Activated CD8-positive, alpha-beta T cell treated with anti-CD3 and anti-CD28 coated beads for 36 hours (primary cell): Measurements from ENCODE around the gene SORCS2. TPM values are rescaled to one million over a fixed set of nuclear protein-coding genes. Genes with fewer than 3 reads are reported as not detected.

Experiments used
- ATAC-seq: fragments of 200-7000 bp; cut with Tn5 transposase; one replicate; pipeline ENCODE4 v1.10.0; 2021; ENCODE audit warnings: mild to moderate bottlenecking, moderate library complexity
- CTCF ChIA-PET: fragments of 350-600 bp; sonication (Branson Sonifier 250); formaldehyde crosslinking; loops from one replicate; lab custom pipeline; 2021; ENCODE audit warnings: antibody characterized with exemption; lab: Charles Lee
- POLR2A ChIA-PET: fragments of 350-600 bp; sonication (Branson Sonifier 250); formaldehyde crosslinking; loops from one replicate; lab custom pipeline; 2021; ENCODE audit warnings: antibody characterized with exemption; lab: Charles Lee
- DNase-seq: peaks from one replicate; pipeline ENCODE4 v3.0.0-alpha.2; 2020
- H3K27ac Mint-ChIP-seq: one replicate; pipeline ENCODE4 v1.8.0; 2021; ENCODE audit warnings: mild to moderate bottlenecking, mixed read lengths
- H3K27me3 Mint-ChIP-seq: one replicate; pipeline ENCODE4 v1.8.0; 2021; ENCODE audit warnings: mixed read lengths
- H3K36me3 Mint-ChIP-seq: one replicate; pipeline ENCODE4 v1.8.0; 2021; ENCODE audit warnings: low read depth, mixed read lengths
- H3K4me1 Mint-ChIP-seq: one replicate; pipeline ENCODE4 v1.8.0; 2021; ENCODE audit warnings: low read depth, mixed read lengths
- H3K4me3 Mint-ChIP-seq: one replicate; pipeline ENCODE4 v1.8.0; 2021; ENCODE audit warnings: mild to moderate bottlenecking, moderate library complexity, mixed read lengths
- H3K9me3 Mint-ChIP-seq: one replicate; pipeline ENCODE4 v1.8.0; 2021; ENCODE audit warnings: mixed read lengths
- intact Hi-C: fragments of 100-400 bp; cut with micrococcal nuclease; formaldehyde crosslinking; loops from one replicate; pipeline ENCODE4 v1.10.0; 2022
- total RNA-seq, 2 experiments: library from RNA; stranded (reverse); gene quantifications; one replicate each; pipeline ENCODE4 v1.2.3, GENCODE V29; 2021
- TF ChIP-seq, protein P1 (sequence below): fragments of 200-600 bp; IDR thresholded peaks from one replicate; pipeline ENCODE4 v1.8.0; 2022; ENCODE audit warnings: antibody characterized with exemption, mild to moderate bottlenecking

SORCS2 gene
- total RNA-seq, 2 experiments from 2014 or later: 0.05 TPM; not detected in 1

DNA sequence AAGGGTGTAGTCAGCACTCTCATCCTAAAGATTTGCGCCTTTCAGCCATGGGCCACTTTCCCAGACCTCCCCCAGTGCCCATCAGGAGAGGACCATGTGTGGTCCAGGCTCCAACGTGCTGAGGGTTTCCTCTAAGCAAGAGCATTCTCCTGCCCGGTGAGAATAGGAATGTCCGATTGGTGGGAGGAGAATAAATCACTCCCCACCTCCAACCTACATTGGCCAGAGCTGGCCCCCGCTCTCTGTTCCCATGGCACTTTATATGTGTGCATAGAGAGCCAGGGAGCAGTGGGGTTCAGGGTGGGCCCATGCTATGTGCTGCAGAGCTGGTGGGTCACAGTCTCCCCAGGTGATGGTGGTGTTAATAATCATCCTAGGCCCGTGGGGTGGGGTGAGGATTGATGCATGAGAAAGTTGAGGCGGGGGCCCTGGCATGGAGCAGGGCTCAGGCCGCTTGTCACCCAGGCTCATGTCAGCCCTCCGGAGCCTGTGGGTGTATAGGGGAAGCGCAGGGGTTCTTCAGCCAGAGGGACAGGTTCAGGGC, 6.8 kb upstream of the SORCS2 start:
- H3K4me3 Mint-ChIP-seq: no peak overlapping the region
- TF ChIP-seq, protein P1, sequence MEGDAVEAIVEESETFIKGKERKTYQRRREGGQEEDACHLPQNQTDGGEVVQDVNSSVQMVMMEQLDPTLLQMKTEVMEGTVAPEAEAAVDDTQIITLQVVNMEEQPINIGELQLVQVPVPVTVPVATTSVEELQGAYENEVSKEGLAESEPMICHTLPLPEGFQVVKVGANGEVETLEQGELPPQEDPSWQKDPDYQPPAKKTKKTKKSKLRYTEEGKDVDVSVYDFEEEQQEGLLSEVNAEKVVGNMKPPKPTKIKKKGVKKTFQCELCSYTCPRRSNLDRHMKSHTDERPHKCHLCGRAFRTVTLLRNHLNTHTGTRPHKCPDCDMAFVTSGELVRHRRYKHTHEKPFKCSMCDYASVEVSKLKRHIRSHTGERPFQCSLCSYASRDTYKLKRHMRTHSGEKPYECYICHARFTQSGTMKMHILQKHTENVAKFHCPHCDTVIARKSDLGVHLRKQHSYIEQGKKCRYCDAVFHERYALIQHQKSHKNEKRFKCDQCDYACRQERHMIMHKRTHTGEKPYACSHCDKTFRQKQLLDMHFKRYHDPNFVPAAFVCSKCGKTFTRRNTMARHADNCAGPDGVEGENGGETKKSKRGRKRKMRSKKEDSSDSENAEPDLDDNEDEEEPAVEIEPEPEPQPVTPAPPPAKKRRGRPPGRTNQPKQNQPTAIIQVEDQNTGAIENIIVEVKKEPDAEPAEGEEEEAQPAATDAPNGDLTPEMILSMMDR: no peak
- ATAC-seq (no peak), DNase-seq (no peak)
- ChIA-PET POLR2A (no interaction called here), CTCF (interaction anchor here (0.7 kb wide), 1 partner anchor 9 kb away, joined by 3 read pairs; no protein-coding TSS in a partner anchor)
- peaks cover 2% of the 10 kb centered on the region for H3K9me3 Mint-ChIP-seq
- intact Hi-C loops: no loop called here
- H3K27ac Mint-ChIP-seq: no peak overlapping the region
- no peaks in the 10 kb centered on the region for H3K36me3 Mint-ChIP-seq
- peaks cover 8% of the 10 kb centered on the region for H3K4me1 Mint-ChIP-seq
- H3K27me3 Mint-ChIP-seq: peaks cover 16% of the 10 kb centered on the region

DNA sequence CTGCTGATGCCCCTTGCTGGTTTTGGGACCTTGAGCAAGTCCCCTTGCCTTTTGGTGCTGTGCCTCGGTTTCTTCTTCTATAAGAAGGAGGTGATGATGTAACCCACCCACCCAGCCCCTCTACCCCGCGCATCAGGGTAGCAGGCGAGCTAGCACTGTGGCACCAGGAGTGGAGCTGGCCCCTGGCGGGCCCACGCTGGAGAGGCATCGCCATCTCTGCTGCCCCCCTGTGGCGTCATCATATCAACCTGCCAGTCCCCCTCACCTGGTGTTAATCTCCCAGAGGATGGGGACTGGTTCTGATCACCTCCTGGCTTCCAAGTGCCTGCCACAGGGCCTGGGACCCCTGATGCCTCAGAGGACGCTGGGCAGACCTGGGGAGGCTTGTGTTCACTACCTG, 6.3 kb upstream of the SORCS2 start:
- no peak overlapping the region for H3K4me3 Mint-ChIP-seq
- TF ChIP-seq, protein P1: peak; percentile 40
- peaks cover 16% of the 10 kb centered on the region for H3K27me3 Mint-ChIP-seq
- intact Hi-C loops: no loop called here
- ChIA-PET CTCF (interaction anchor here (0.7 kb wide), 1 partner anchor 9 kb away, joined by 3 read pairs; no protein-coding TSS in a partner anchor), POLR2A (no interaction called here)
- ATAC-seq: no peak
- DNase-seq: peak; percentile 48
- H3K36me3 Mint-ChIP-seq: no peaks in the 10 kb centered on the region
- H3K9me3 Mint-ChIP-seq: no peaks in the 10 kb centered on the region
- H3K27ac Mint-ChIP-seq: no peak overlapping the region
- peaks cover 8% of the 10 kb centered on the region for H3K4me1 Mint-ChIP-seq

DNA sequence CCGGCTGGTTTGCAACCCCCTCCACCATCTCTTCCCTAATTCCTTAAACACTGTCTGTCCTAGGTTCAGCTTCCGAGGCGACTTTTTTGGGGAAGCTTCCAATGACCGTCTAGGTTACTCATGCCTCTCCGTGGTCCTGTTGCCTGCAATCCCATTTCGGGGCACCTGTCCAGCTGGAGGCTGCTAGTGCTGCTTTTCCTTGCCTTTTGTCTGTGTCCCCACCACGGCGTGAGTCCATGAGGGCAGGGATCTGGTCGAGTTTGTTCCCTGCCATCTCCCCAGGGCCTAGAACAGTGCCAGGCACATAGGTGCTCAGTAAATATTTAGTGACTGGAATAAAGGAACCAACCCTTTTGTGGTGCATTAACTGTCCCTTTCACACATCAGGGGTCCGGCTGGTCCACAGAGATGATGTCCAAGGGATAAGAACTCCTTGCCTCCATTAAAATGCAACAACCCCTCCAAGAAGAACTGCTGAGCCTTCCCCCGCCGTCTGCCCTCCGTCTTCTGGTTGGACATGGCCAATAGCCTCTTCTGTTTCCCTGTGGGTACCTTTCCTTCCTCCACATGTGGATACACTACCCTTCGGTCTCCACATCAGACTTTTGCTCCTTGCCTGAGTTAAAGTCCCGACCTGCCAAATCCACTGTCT, 5.7 kb upstream of the SORCS2 start:
- TF ChIP-seq, protein P1: no peak
- peaks cover 8% of the 10 kb centered on the region for H3K4me1 Mint-ChIP-seq
- CTCF ChIA-PET: no interaction called here
- no peak for DNase-seq
- H3K27me3 Mint-ChIP-seq: peaks cover 16% of the 10 kb centered on the region
- no peak overlapping the region for H3K27ac Mint-ChIP-seq
- POLR2A ChIA-PET: no interaction called here
- no peak overlapping the region for H3K4me3 Mint-ChIP-seq
- intact Hi-C loops: no loop called here
- no peaks in the 10 kb centered on the region for H3K9me3 Mint-ChIP-seq
- H3K36me3 Mint-ChIP-seq: no peaks in the 10 kb centered on the region
- ATAC-seq: no peak

DNA sequence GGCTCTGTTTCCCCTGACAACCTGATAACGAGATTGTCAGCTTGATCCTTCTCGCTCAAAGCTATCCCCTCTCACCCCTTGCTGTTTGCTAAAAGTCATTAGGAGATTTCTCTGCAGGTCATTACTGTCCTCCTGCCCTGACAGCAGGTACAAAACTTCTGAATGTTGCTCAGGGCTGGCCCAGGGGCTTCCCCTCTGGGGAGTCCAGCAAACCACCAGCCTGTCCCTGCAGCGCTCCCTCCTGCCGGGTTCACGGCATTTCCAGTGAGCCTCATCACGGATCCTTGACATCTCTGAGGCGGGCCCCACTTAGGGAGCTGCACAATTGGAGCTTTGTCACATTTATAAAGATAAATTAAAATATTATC, 5.2 kb upstream of the SORCS2 start:
- intact Hi-C loops: no loop called here
- H3K4me1 Mint-ChIP-seq: peaks cover 8% of the 10 kb centered on the region
- ATAC-seq (no peak), DNase-seq (no peak)
- TF ChIP-seq, protein P1: no peak
- POLR2A ChIA-PET: no interaction called here
- no peaks in the 10 kb centered on the region for H3K9me3 Mint-ChIP-seq
- no peak overlapping the region for H3K4me3 Mint-ChIP-seq
- peaks cover 18% of the 10 kb centered on the region for H3K27me3 Mint-ChIP-seq
- H3K36me3 Mint-ChIP-seq: no peaks in the 10 kb centered on the region
- no peak overlapping the region for H3K27ac Mint-ChIP-seq
- CTCF ChIA-PET: no interaction called here

DNA sequence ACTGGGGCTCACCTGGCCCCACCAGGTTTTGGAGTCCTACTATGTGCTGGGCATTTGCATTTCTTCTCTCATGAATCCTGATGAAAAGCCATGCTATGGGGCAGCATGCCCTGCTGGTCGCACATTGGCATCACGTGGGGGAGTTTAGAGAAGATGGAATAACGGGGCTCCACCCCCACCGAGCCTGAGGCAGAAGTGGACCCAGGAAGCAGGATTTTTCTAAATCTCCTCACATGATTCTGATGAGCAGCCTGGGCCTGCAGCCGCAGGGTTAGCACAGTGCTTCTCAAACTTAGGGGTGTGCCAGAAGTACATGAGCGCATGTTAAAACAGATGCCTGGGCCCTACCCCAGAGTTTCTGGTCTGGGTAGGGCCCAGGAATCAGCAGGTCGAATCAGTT, 4.6 kb upstream of the SORCS2 start:
- TF ChIP-seq, protein P1: no peak
- no peaks in the 10 kb centered on the region for H3K36me3 Mint-ChIP-seq
- no peak for DNase-seq
- ChIA-PET POLR2A (no interaction called here), CTCF (no interaction called here)
- no peak overlapping the region for H3K27ac Mint-ChIP-seq
- no peak overlapping the region for H3K4me3 Mint-ChIP-seq
- intact Hi-C loops: no loop called here
- H3K4me1 Mint-ChIP-seq: peaks cover 8% of the 10 kb centered on the region
- no peak for ATAC-seq
- no peaks in the 10 kb centered on the region for H3K9me3 Mint-ChIP-seq
- H3K27me3 Mint-ChIP-seq: peaks cover 18% of the 10 kb centered on the region
